CD8-positive, alpha-beta memory T cell (primary cell): Measurements from ENCODE around the gene HNRNPA3. TPM values are rescaled to one million over a fixed set of nuclear protein-coding genes. Genes with fewer than 3 reads are reported as not detected.
A peak's percentile ranks its signal among the peaks of the same experiment; 100 is the strongest.
"Not testable (repeated sequence)": the region's sequence is repeated elsewhere in the genome, so short reads cannot be mapped to it uniquely, and the experiment has no call there.

ENCODE experiments used
- CTCF ChIA-PET: fragments of 350-600 bp; sonication (Branson Sonifier 250); formaldehyde crosslinking; loops from one replicate; lab custom pipeline; 2021; ENCODE audit warnings: antibody characterized with exemption; lab: Charles Lee
- POLR2A ChIA-PET: fragments of 350-600 bp; sonication (Branson Sonifier 250); formaldehyde crosslinking; loops from one replicate; lab custom pipeline; 2021; ENCODE audit warnings: antibody characterized with exemption; lab: Charles Lee
- DNase-seq, 5 donors: peaks; one replicate each; pipeline versions ENCODE4 v3.0.0 to v3.0.0-alpha.2; 2020 to 2022; ENCODE audit warnings: mixed read lengths in 1 of 5
- H3K27ac ChIP-seq: one replicate; pipeline ENCODE4 v1.7.0; 2013; ENCODE audit warnings: low read depth, mild to moderate bottlenecking, low read length, moderate library complexity
- H3K27me3 ChIP-seq: 2 replicates; pipeline ENCODE4 v1.7.0; 2013; ENCODE audit warnings: low read length, mild to moderate bottlenecking; ENCODE audit not compliant: insufficient read depth, poor library complexity, severe bottlenecking
- H3K36me3 ChIP-seq: 2 replicates; pipeline ENCODE4 v1.7.0; 2013; ENCODE audit warnings: mild to moderate bottlenecking, low read length, moderate library complexity; ENCODE audit not compliant: insufficient read depth
- H3K4me1 ChIP-seq: 2 replicates; pipeline ENCODE4 v1.7.0; 2013; ENCODE audit warnings: mild to moderate bottlenecking, low read length, moderate library complexity; ENCODE audit not compliant: insufficient read depth
- H3K4me3 ChIP-seq: 2 replicates; pipeline ENCODE4 v1.7.0; 2013; ENCODE audit warnings: mild to moderate bottlenecking, low read length
- H3K9me3 ChIP-seq: 2 replicates; pipeline ENCODE4 v1.7.0; 2013; ENCODE audit warnings: mild to moderate bottlenecking, low read length
- H3K27ac Mint-ChIP-seq, 8 donors: one replicate each; pipeline ENCODE4 v1.8.0; 2020 to 2021; ENCODE audit warnings: mixed read lengths in 8 of 8, mild to moderate bottlenecking in 6 of 8, inconsistent platforms in 3 of 8, moderate library complexity in 3 of 8
- H3K27me3 Mint-ChIP-seq, 2 donors: one replicate each; pipeline ENCODE4 v1.8.0; 2020 to 2021; ENCODE audit warnings: mixed read lengths in 2 of 2, mild to moderate bottlenecking in 1 of 2, moderate library complexity in 1 of 2
- H3K36me3 Mint-ChIP-seq, 3 donors: one replicate each; pipeline ENCODE4 v1.8.0; 2020 to 2021; ENCODE audit warnings: mixed read lengths in 3 of 3, inconsistent platforms in 1 of 3, mild to moderate bottlenecking in 1 of 3
- H3K4me1 Mint-ChIP-seq, 3 donors: one replicate each; pipeline ENCODE4 v1.8.0; 2020 to 2021; ENCODE audit warnings: mixed read lengths in 3 of 3, inconsistent platforms in 1 of 3, mild to moderate bottlenecking in 1 of 3
- H3K4me3 Mint-ChIP-seq, 7 donors: one replicate each; pipeline ENCODE4 v1.8.0; 2020 to 2021; ENCODE audit warnings: mixed read lengths in 7 of 7, mild to moderate bottlenecking in 6 of 7, moderate library complexity in 4 of 7, inconsistent platforms in 2 of 7
- H3K9me3 Mint-ChIP-seq, 5 donors: one replicate each; pipeline ENCODE4 v1.8.0; 2020 to 2022; ENCODE audit warnings: mixed read lengths in 5 of 5, mild to moderate bottlenecking in 3 of 5, moderate library complexity in 2 of 5, inconsistent platforms in 1 of 5
- polyA plus RNA-seq: library from polyadenylated mRNA; unstranded; fragments of 300-500 nt; fragmentation: Illumina TruSeq; gene quantifications from one replicate; pipeline ENCODE4 v1.2.3, GENCODE V29; 2021
- total RNA-seq, 2 experiments: library from RNA; stranded (reverse); gene quantifications; one replicate each; pipeline ENCODE4 v1.2.3, GENCODE V29; 2021

HNRNPA3 gene
- total and polyA plus RNA-seq, 3 experiments from 2014 or later: 58.3 to 216 (median 203) TPM

DNA sequence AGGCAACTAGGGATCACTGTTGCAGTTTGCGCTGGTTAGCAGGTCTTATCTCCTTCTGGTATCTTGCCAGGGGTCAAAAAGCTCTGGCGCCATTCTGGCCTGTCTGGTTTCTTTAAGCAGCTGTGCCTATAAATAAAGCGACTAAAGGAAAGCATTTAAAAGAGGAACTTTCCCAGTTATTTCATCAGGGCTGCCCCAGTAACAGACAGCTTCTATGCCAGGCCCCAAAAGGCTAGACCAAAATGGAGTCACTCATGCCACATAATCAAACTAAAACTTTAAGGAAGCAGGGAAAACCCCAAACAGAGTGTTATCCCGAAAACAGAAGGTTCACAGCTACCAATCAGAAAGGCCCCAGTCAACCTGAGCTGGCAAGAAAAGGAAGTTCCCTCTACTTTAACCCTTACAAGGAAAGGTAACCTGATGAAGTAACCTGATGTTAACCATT, 41.2 kb upstream of the HNRNPA3 start:
- CTCF ChIA-PET: no interaction called here
- POLR2A ChIA-PET: no interaction called here

DNA sequence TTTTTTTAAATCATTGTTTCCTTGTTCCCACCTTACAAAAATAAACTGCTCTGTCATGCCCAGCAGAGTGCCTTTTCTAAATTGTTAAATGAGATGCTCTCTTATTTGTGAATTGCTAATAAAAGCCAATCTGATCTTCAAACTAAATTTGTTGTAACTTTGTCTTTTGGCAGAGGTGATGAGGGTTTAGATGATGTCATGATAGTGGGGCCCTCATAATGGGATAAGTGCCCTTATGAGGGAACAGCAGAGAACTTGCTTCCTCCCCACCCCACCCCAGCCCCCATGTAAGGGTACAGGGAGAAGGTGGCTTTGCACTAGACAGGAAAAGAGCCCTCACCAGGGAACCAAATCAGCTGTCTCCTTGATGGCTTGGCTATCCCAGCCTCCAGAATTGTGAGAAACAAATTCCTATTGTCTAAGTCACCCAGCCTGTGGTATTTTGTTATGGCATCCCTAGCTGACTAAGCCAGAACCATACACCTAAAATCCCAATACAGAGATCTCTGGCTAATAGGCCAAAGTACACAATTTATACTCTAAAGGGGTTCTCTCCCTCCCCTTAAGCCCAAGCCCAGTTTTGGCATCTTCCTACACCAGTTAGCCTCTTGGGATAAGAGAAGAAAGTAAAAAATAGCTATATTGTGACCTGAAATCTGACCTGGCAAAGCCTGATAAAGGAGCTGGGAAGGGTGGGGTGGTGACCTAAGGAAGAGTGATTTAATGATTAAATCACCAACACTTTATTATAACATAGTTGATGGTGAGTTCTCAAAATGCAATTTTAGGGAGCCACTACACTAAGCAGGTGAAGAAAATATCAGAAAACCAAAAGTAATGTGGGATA, 40.3 kb upstream of the HNRNPA3 start:
- no peaks in the 10 kb centered on the region for H3K9me3 ChIP-seq
- no peaks in the 10 kb centered on the region for H3K4me1 ChIP-seq
- H3K27ac Mint-ChIP-seq: no peak overlapping the region
- peaks cover 4 to 5% of the 10 kb centered on the region in 2 donors for H3K27me3 Mint-ChIP-seq
- H3K36me3 ChIP-seq: no peaks in the 10 kb centered on the region
- no peaks in the 10 kb centered on the region for H3K36me3 Mint-ChIP-seq
- peaks cover 2 to 7% (median 7%) of the 10 kb centered on the region in 3 donors for H3K4me1 Mint-ChIP-seq
- POLR2A ChIA-PET: no interaction called here
- no peak for DNase-seq
- H3K4me3 Mint-ChIP-seq: no peak overlapping the region
- CTCF ChIA-PET: interaction anchor here (1.3 kb wide), 1 partner anchor 161 kb away, joined by 3 read pairs; no protein-coding TSS in a partner anchor
- H3K9me3 Mint-ChIP-seq: no peaks in the 10 kb centered on the region
- H3K27ac ChIP-seq: no peak overlapping the region
- H3K27me3 ChIP-seq: no peaks in the 10 kb centered on the region
- H3K4me3 ChIP-seq: no peak overlapping the region

More for the DNA sequence above, 41.2 kb upstream of the HNRNPA3 start:
- no peak for DNase-seq
- no peak overlapping the region for H3K4me3 ChIP-seq
- no peaks in the 10 kb centered on the region for H3K27me3 ChIP-seq
- H3K27me3 Mint-ChIP-seq: peaks cover 4 to 5% of the 10 kb centered on the region in 2 donors
- peaks cover 4% of the 10 kb centered on the region for H3K4me1 ChIP-seq
- H3K36me3 ChIP-seq: no peaks in the 10 kb centered on the region
- H3K9me3 ChIP-seq: no peaks in the 10 kb centered on the region
- no peak overlapping the region for H3K27ac ChIP-seq
- peaks cover 6 to 11% (median 7%) of the 10 kb centered on the region in 3 donors for H3K4me1 Mint-ChIP-seq
- H3K4me3 Mint-ChIP-seq: no peak overlapping the region
- H3K36me3 Mint-ChIP-seq: no peaks in the 10 kb centered on the region
- H3K9me3 Mint-ChIP-seq: no peaks in the 10 kb centered on the region
- H3K27ac Mint-ChIP-seq: peak overlapping the region in 1 of 8 donors; percentile 50

GRCh38 chr2:177174486-177174885, 38.1 kb upstream of the HNRNPA3 start:
- ChIA-PET CTCF (no interaction called here), POLR2A (no interaction called here)
- Histone ChIP-seq H3K27ac (no peak overlapping the region), H3K9me3 (no peaks in the 10 kb centered on the region), H3K4me3 (no peak overlapping the region), H3K27me3 (no peaks in the 10 kb centered on the region), H3K36me3 (no peaks in the 10 kb centered on the region), H3K4me1 (no peaks in the 10 kb centered on the region)
- Mint-ChIP-seq H3K4me1 (peaks cover 2 to 5% (median 5%) of the 10 kb centered on the region in 3 donors), H3K4me3 (no peak overlapping the region), H3K27ac (no peak overlapping the region), H3K9me3 (no peaks in the 10 kb centered on the region), H3K36me3 (no peaks in the 10 kb centered on the region), H3K27me3 (peaks cover 4 to 6% of the 10 kb centered on the region in 2 donors)
- no peak for DNase-seq

DNA sequence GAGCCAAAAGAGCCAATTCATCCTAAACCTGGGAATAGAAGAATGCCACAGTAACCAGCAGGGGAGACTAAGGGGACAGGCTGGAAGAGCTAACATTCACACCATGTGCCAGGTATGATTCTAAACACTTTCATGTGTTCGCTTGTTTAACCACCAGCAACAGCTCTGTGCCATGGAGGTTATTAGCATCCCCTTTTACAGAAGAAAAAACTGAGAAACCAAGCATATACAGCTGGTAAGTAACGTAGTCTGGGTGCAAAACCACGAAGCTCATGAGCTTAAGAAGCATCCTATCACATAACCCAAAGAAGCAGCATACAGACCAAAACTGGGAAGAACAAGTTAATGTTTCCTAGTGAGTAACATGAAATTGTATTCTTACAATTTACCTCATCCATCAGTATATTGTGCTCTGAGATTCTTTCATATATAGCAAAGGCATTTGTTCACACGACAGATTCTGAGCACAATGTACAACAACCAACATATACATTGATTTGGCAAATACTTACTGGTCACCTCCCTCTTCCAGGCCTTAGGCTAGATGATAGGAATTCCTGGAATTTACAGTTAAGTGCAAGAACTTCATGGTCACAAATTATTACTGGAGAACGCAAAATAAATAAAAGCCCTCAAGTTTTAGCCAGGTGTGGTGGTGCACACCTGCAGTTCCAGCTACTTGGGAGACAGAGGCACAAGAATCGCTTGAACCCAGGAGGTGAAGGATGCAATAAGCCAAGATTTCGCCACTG, 36.5 kb upstream of the HNRNPA3 start:
- H3K4me3 Mint-ChIP-seq: no peak overlapping the region
- no peak overlapping the region for H3K27ac Mint-ChIP-seq
- Histone ChIP-seq H3K4me3 (no peak overlapping the region), H3K27ac (no peak overlapping the region), H3K36me3 (no peaks in the 10 kb centered on the region), H3K4me1 (no peaks in the 10 kb centered on the region), H3K27me3 (no peaks in the 10 kb centered on the region), H3K9me3 (no peaks in the 10 kb centered on the region)
- ChIA-PET CTCF (interaction anchor here (0.9 to 1.0 kb wide), 2 partner anchors 11 to 120 kb away, joined by 3 read pairs; no protein-coding TSS in a partner anchor), POLR2A (no interaction called here)
- no peak for DNase-seq
- no peaks in the 10 kb centered on the region for H3K9me3 Mint-ChIP-seq
- no peaks in the 10 kb centered on the region for H3K36me3 Mint-ChIP-seq
- no peaks in the 10 kb centered on the region for H3K4me1 Mint-ChIP-seq
- H3K27me3 Mint-ChIP-seq: peaks cover 6 to 7% of the 10 kb centered on the region in 2 donors

- DNase-seq: no peak
- Mint-ChIP-seq H3K27me3 (peaks cover 6 to 7% of the 10 kb centered on the region in 2 donors), H3K9me3 (no peaks in the 10 kb centered on the region), H3K4me1 (no peaks in the 10 kb centered on the region), H3K27ac (no peak overlapping the region), H3K4me3 (no peak overlapping the region), H3K36me3 (no peaks in the 10 kb centered on the region)
- Histone ChIP-seq H3K4me1 (no peaks in the 10 kb centered on the region), H3K9me3 (no peaks in the 10 kb centered on the region), H3K27ac (no peak overlapping the region), H3K4me3 (no peak overlapping the region), H3K27me3 (no peaks in the 10 kb centered on the region), H3K36me3 (no peaks in the 10 kb centered on the region)
- ChIA-PET CTCF (no interaction called here), POLR2A (no interaction called here)
Observed at GRCh38 chr2:177178797-177179196, 33.8 kb upstream of the HNRNPA3 start.

DNA sequence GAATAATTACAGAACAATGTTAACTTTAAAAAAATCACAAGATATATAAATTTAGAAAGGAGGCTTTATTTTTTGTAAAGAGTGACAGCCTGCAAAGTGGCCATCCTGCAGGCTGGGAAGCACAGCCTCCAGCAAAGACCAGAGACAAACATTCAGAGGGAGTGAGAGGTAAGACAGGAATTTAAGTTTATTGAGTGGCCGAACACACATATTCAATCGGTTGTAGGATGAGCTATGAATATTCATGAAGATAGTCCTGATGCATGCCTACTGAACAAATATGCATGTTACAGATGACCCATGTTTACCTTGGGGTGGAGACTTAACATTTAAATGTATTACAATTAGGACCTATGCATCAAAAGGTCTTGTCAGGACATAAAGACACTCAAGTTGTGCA, 33.4 kb upstream of the HNRNPA3 start:
- no peak overlapping the region for H3K27ac ChIP-seq
- H3K4me3 Mint-ChIP-seq: no peak overlapping the region
- H3K9me3 Mint-ChIP-seq: no peaks in the 10 kb centered on the region
- no peaks in the 10 kb centered on the region for H3K9me3 ChIP-seq
- no peaks in the 10 kb centered on the region for H3K4me1 ChIP-seq
- no peaks in the 10 kb centered on the region for H3K27me3 ChIP-seq
- no peak overlapping the region for H3K4me3 ChIP-seq
- H3K36me3 Mint-ChIP-seq: no peaks in the 10 kb centered on the region
- no peak overlapping the region for H3K27ac Mint-ChIP-seq
- H3K4me1 Mint-ChIP-seq: no peaks in the 10 kb centered on the region
- CTCF ChIA-PET: interaction anchor here (0.9 kb wide), 1 partner anchor 14 kb away, joined by 3 read pairs; no protein-coding TSS in a partner anchor
- POLR2A ChIA-PET: no interaction called here
- H3K36me3 ChIP-seq: no peaks in the 10 kb centered on the region
- peaks cover 5 to 7% of the 10 kb centered on the region in 2 donors for H3K27me3 Mint-ChIP-seq
- no peak for DNase-seq

DNA sequence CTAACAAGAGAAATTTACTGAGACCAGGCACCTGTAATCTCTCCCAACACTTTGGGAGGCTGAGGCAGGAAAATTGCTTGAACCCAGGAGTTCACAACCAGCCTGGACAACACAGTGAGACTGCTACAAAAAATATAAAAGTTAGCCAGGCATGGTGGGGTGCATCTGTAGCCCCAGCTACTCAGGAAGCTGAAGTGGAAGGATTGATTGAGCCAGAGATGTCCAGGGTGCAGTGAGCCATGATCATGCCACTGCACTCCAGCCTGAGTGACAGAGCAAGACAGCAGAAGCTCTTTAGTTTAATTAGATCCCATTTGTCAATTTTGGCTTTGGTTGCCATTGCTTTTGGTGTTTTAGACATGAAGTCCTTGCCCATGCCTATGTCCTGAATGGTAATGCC, 32.9 kb upstream of the HNRNPA3 start:
- H3K4me1 ChIP-seq, H3K27ac ChIP-seq, H3K9me3 Mint-ChIP-seq, H3K27ac Mint-ChIP-seq, H3K36me3 Mint-ChIP-seq, H3K27me3 Mint-ChIP-seq, DNase-seq, H3K4me1 Mint-ChIP-seq, POLR2A ChIA-PET, H3K4me3 Mint-ChIP-seq, H3K9me3 ChIP-seq, H3K27me3 ChIP-seq, H3K4me3 ChIP-seq, H3K36me3 ChIP-seq: not testable (repeated sequence)
- CTCF ChIA-PET: interaction anchor here (0.9 kb wide), 1 partner anchor 15 kb away, joined by 3 read pairs; no protein-coding TSS in a partner anchor
